Keratinocyte (primary cell): ENCODE measurements around the gene DPY19L1. TPM values are rescaled to one million over a fixed set of nuclear protein-coding genes. Genes with fewer than 3 reads are reported as not detected.
A peak's percentile ranks its signal among the peaks of the same experiment; 100 is the strongest.
"Not testable (repeated sequence)": the region's sequence is repeated elsewhere in the genome, so short reads cannot be mapped to it uniquely, and the experiment has no call there.

Experiments used
- DNase-seq: peaks from one replicate; pipeline ENCODE4 v3.0.0-alpha.2; 2011; ENCODE audit warnings: low read depth, missing footprints, low spot score
- FAIRE-seq: peaks from 2 replicates; lab custom pipeline; 2011; peaks lifted over from hg19 to GRCh38; lab: Jason Lieb, UNC
- H2AFZ ChIP-seq: 2 replicates; pipeline ENCODE4 v1.6.0; 2012; ENCODE audit warnings: low read length, control low read depth, inconsistent platforms; ENCODE audit not compliant: control insufficient read depth
- H3K27ac ChIP-seq: 2 replicates; pipeline ENCODE4 v1.5.1; 2011; ENCODE audit warnings: low read length; ENCODE audit not compliant: control insufficient read depth, insufficient read depth
- H3K27me3 ChIP-seq: 3 replicates; pipeline ENCODE4 v1.6.0; 2011; ENCODE audit warnings: low read length; ENCODE audit not compliant: control insufficient read depth, insufficient read depth; ENCODE audit errors: extremely low read depth
- H3K36me3 ChIP-seq, 2 experiments: 2 replicates in 1 of 2; 3 replicates in 1 of 2; pipeline ENCODE4 v1.5.1; 2011; ENCODE audit warnings: low read length in 2 of 2, mild to moderate bottlenecking in 1 of 2; ENCODE audit not compliant: control insufficient read depth in 2 of 2, insufficient read depth in 2 of 2; ENCODE audit errors: extremely low read depth in 1 of 2
- H3K4me1 ChIP-seq: 3 replicates; pipeline ENCODE4 v1.5.1; 2011; ENCODE audit warnings: low read length; ENCODE audit not compliant: control insufficient read depth, insufficient read depth; ENCODE audit errors: extremely low read depth
- H3K4me2 ChIP-seq: 3 replicates; pipeline ENCODE4 v1.6.0; 2011; ENCODE audit warnings: low read depth, low read length; ENCODE audit not compliant: control insufficient read depth, insufficient read depth; ENCODE audit errors: extremely low read depth
- H3K4me3 ChIP-seq, 3 experiments: fragments of 200-600 bp in 1 of 3; sonication (generic) in 1 of 3; 2 replicates in 2 of 3; 3 replicates in 1 of 3; pipeline ENCODE4 v1.5.1; 2011 to 2016; ENCODE audit warnings: low read length in 3 of 3, mild to moderate bottlenecking in 3 of 3, control low read depth in 2 of 3, inconsistent platforms in 1 of 3, low read depth in 1 of 3, mixed read lengths in 1 of 3, mixed run types in 1 of 3, moderate library complexity in 1 of 3; ENCODE audit not compliant: control insufficient read depth in 2 of 3, insufficient read depth in 2 of 3; ENCODE audit errors: extremely low read depth in 1 of 3
- H3K79me2 ChIP-seq: 2 replicates; pipeline ENCODE4 v1.6.0; 2012; ENCODE audit warnings: low read length; ENCODE audit not compliant: control insufficient read depth, insufficient read depth
- H3K9ac ChIP-seq: 3 replicates; pipeline ENCODE4 v1.6.0; 2011; ENCODE audit warnings: low read length; ENCODE audit not compliant: control insufficient read depth, insufficient read depth; ENCODE audit errors: extremely low read depth
- H3K9me1 ChIP-seq: 3 replicates; pipeline ENCODE4 v1.6.0; 2011; ENCODE audit warnings: low read length; ENCODE audit not compliant: control insufficient read depth, insufficient read depth; ENCODE audit errors: extremely low read depth
- H3K9me3 ChIP-seq: 2 replicates; pipeline ENCODE4 v1.5.1; 2012; ENCODE audit warnings: low read depth, low read length; ENCODE audit not compliant: control insufficient read depth
- H4K20me1 ChIP-seq: 3 replicates; pipeline ENCODE4 v1.6.0; 2011; ENCODE audit warnings: low read length; ENCODE audit not compliant: control insufficient read depth, insufficient read depth; ENCODE audit errors: extremely low read depth
- EZH2 ChIP-seq: IDR thresholded peaks from one replicate; pipeline ENCODE4 v1.6.1; 2012; ENCODE audit warnings: inconsistent platforms, mild to moderate bottlenecking, low read length, moderate library complexity
- dilution Hi-C: fragments of 300-500 bp; cut with MboI; formaldehyde crosslinking; loops from one replicate; pipeline ENCODE4 v1.7.0; 2020; ENCODE audit warnings: low sequenced_read_pairs; ENCODE audit not compliant: extremely low pct_ligation_motif_present
- polyA plus RNA-seq, 5 experiments: library from polyadenylated mRNA; depleted of rRNA in 3 of 5; stranded (reverse) in 3 of 5; stranded (forward) in 1 of 5; unstranded in 1 of 5; fragments of >200 nt; gene quantifications; 1 replicate in 1 of 5; 2 replicates in 3 of 5; 3 replicates in 1 of 5; pipeline versions ENCODE4 v1.2.1 to v1.2.3, GENCODE V29; 2011 to 2012; ENCODE audit warnings: missing spikeins in 2 of 5, low read depth in 1 of 5, low replicate concordance in 1 of 5
- TF ChIP-seq, protein P1 (sequence below), 3 experiments: IDR thresholded peaks in 1 of 3; conservative IDR thresholded peaks in 1 of 3; optimal IDR thresholded peaks in 1 of 3; 2 replicates in 2 of 3; 3 replicates in 1 of 3; pipeline versions ENCODE3 to v1.5.1; 2011; ENCODE audit warnings: low read length in 3 of 3, mild to moderate bottlenecking in 3 of 3, moderate library complexity in 2 of 3, control low read depth in 1 of 3, inconsistent platforms in 1 of 3; ENCODE audit not compliant: insufficient read depth in 2 of 3; ENCODE audit errors: extremely low read depth in 1 of 3

DPY19L1 gene
- polyA plus RNA-seq, 1 donor (not counting 4 experiments of a cell fraction or from before 2014, with no cell fraction given): 29.2 TPM

DNA sequence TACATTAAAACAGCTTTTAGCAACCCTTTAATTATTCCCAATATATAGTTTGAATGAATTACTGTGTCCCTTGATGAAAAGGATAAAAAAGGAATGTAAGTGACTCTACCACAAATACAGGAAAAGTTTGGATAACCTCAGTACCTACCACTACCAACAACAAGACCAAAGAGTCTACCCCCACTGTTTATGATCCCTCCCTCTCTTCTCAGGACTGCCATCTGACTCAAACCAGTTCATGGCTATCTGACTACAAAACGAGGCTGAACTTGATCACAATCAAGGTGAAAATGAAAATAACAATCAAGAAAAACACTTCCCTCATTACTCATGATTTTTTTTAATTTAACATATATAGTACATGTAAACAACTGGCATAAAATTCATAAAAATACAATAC is 108.7 kb downstream of the DPY19L1 start:
- Histone ChIP-seq H3K9me3 (no peaks in the 10 kb centered on the region), H3K79me2 (no peaks in the 10 kb centered on the region), H4K20me1 (no peaks in the 10 kb centered on the region), H3K4me3 (no peak overlapping the region), H3K27ac (no peak overlapping the region), H3K9ac (no peak overlapping the region), H3K9me1 (no peaks in the 10 kb centered on the region), H3K4me2 (no peak overlapping the region), H3K4me1 (no peaks in the 10 kb centered on the region), H3K36me3 (no peaks in the 10 kb centered on the region), H2AFZ (no peak overlapping the region), H3K27me3 (no peaks in the 10 kb centered on the region)
- no peak for FAIRE-seq
- no peak for DNase-seq
- dilution Hi-C loops: no loop called here
- TF ChIP-seq, protein P1, sequence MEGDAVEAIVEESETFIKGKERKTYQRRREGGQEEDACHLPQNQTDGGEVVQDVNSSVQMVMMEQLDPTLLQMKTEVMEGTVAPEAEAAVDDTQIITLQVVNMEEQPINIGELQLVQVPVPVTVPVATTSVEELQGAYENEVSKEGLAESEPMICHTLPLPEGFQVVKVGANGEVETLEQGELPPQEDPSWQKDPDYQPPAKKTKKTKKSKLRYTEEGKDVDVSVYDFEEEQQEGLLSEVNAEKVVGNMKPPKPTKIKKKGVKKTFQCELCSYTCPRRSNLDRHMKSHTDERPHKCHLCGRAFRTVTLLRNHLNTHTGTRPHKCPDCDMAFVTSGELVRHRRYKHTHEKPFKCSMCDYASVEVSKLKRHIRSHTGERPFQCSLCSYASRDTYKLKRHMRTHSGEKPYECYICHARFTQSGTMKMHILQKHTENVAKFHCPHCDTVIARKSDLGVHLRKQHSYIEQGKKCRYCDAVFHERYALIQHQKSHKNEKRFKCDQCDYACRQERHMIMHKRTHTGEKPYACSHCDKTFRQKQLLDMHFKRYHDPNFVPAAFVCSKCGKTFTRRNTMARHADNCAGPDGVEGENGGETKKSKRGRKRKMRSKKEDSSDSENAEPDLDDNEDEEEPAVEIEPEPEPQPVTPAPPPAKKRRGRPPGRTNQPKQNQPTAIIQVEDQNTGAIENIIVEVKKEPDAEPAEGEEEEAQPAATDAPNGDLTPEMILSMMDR (optimal IDR thresholded peaks at IDR 0.05 in 1 of 3, IDR thresholded peaks at IDR 0.05 in 1 of 3, conservative IDR thresholded peaks at IDR 0.05 in 1 of 3; ENCODE audit: extremely low read depth in 1 of 3, insufficient read depth in 2 of 3, low read length in 3 of 3): no peak
- TF ChIP-seq EZH2: no peak

DNA sequence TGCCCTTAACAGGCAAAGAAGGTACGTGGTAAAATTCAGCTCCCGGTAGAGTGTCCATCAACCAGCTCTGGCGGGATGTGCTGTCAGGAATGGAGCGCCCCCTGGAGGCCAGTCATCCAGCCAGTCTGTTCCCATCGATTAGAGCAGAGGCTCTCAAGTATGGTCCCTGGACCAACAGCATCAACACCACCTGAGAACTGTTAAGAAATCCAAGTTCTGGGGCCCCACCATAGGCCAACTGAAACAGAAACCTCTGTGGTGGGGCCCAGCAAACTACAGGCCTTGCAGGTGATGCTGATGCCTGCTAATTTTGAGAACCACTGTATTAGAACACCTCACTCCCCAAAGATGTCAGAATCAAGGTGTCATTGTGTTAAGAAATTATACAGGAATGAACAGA is 109.2 kb downstream of the DPY19L1 start:
- no peaks in the 10 kb centered on the region for H3K36me3 ChIP-seq
- FAIRE-seq (peak; percentile 81), DNase-seq (no peak)
- no peak overlapping the region for H3K4me2 ChIP-seq
- no peaks in the 10 kb centered on the region for H3K79me2 ChIP-seq
- H3K4me1 ChIP-seq: no peaks in the 10 kb centered on the region
- dilution Hi-C loops: no loop called here
- H3K27me3 ChIP-seq: no peaks in the 10 kb centered on the region
- no peaks in the 10 kb centered on the region for H4K20me1 ChIP-seq
- no peak overlapping the region for H2AFZ ChIP-seq
- H3K9me3 ChIP-seq: no peaks in the 10 kb centered on the region
- H3K27ac ChIP-seq: no peak overlapping the region
- TF ChIP-seq EZH2: no peak
- TF ChIP-seq, protein P1 (optimal IDR thresholded peaks at IDR 0.05 in 1 of 3, IDR thresholded peaks at IDR 0.05 in 1 of 3, conservative IDR thresholded peaks at IDR 0.05 in 1 of 3; ENCODE audit: extremely low read depth in 1 of 3, insufficient read depth in 2 of 3, low read length in 3 of 3): peak; percentile 69 to 70 (median 70)
- H3K9me1 ChIP-seq: no peaks in the 10 kb centered on the region
- H3K9ac ChIP-seq: no peak overlapping the region
- H3K4me3 ChIP-seq: no peak overlapping the region

DNA sequence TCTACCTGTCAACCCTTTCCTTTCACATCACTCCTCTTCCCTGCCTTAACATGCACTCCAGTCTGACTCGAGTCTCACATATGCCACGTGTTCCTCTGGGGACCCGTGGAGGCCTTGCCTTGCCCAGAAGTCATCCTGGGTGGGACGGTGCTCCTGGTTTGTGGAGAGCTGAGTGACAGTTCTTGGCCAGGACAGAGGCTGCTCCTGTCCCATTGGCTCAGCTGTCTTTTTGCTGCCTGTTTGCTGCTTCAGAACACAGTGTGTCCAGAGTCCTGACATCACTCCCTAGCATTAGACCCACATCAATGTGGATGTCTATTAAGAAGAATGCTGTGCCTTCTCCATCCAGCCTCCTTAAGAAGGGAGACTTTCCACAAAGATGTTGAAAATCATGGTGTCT is 116.8 kb downstream of the DPY19L1 start:
- H3K79me2 ChIP-seq, H3K4me3 ChIP-seq, H3K27me3 ChIP-seq, H3K4me2 ChIP-seq, H3K9ac ChIP-seq, H3K9me1 ChIP-seq, H2AFZ ChIP-seq, H4K20me1 ChIP-seq, DNase-seq, H3K36me3 ChIP-seq, H3K27ac ChIP-seq, H3K4me1 ChIP-seq, dilution Hi-C loops, H3K9me3 ChIP-seq, FAIRE-seq: not testable (repeated sequence)

DNA sequence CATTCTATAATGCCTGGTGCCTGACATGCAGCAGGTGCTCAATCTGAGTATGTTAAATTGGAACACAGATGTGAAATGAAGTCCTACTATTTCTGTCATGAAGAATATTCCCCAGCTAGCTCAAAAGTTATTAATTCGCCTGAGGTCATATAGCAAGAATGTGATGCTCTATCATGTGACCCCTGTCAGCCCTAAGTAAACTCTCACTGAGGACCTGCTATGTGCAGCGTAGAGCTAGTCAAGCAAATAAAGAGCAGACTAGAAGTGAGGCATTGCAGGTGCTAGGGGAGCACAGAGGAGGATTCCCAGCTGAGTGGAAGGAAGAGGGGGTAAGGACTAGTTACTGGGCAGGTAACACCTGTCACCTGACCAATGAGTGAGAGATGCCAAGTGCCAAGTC is 118.2 kb downstream of the DPY19L1 start:
- H3K4me3 ChIP-seq, H3K4me2 ChIP-seq, H3K9me1 ChIP-seq, dilution Hi-C loops, H3K27me3 ChIP-seq, H3K27ac ChIP-seq, H4K20me1 ChIP-seq, H3K79me2 ChIP-seq, DNase-seq, FAIRE-seq, H3K4me1 ChIP-seq, H2AFZ ChIP-seq, H3K36me3 ChIP-seq, H3K9me3 ChIP-seq, H3K9ac ChIP-seq: not testable (repeated sequence)
